Vagina (tissue), 2 donors: ENCODE data around the gene NDUFA5. TPM values are rescaled to one million over a fixed set of nuclear protein-coding genes. Genes with fewer than 3 reads are reported as not detected.
A peak's percentile ranks its signal among the peaks of the same experiment; 100 is the strongest.
"Not testable (repeated sequence)": the region's sequence is repeated elsewhere in the genome, so short reads cannot be mapped to it uniquely, and the experiment has no call there.

Experiments
- DNase-seq, 2 donors: peaks; one replicate each; pipeline ENCODE4 v3.0.0-alpha.2; 2017; ENCODE audit errors: extremely low spot score in 2 of 2
- H3K27ac ChIP-seq: fragments of 200-600 bp; sonication (generic); one replicate; pipeline ENCODE4 v1.5.1; 2019
- H3K27me3 ChIP-seq: fragments of 200-600 bp; sonication (generic); one replicate; pipeline ENCODE4 v1.5.1; 2019
- H3K36me3 ChIP-seq, 2 donors: fragments of 200-600 bp; sonication (generic); one replicate each; pipeline ENCODE4 v1.5.1; 2017 to 2019
- H3K4me1 ChIP-seq: fragments of 200-600 bp; sonication (generic); one replicate; pipeline ENCODE4 v1.5.1; 2019
- H3K4me3 ChIP-seq, 2 donors: fragments of 200-600 bp; sonication (generic); 1 replicate in 1 of 2; 2 replicates in 1 of 2; pipeline ENCODE4 v1.5.1; 2016 to 2019
- H3K9me3 ChIP-seq: fragments of 200-600 bp; sonication (generic); one replicate; pipeline ENCODE4 v1.5.1; 2019
- POLR2A ChIP-seq, 2 donors: fragments of 450-650 bp; IDR thresholded peaks; one replicate each; pipeline ENCODE4 v1.6.1; 2017; ENCODE audit warnings: antibody characterized with exemption in 2 of 2, mild to moderate bottlenecking in 2 of 2, moderate library complexity in 2 of 2
- POLR2AphosphoS5 ChIP-seq, 2 donors: sonication (generic); formaldehyde crosslinking; IDR thresholded peaks; one replicate each; pipeline ENCODE4 v1.9.0; 2017; ENCODE audit warnings: antibody characterized with exemption in 2 of 2, mild to moderate bottlenecking in 2 of 2, low read depth in 1 of 2; ENCODE audit not compliant: insufficient read depth in 1 of 2
- intact Hi-C: fragments of 100-400 bp; cut with DNase I; formaldehyde crosslinking; loops from one replicate; pipeline ENCODE4 v1.15.1; 2023
- total RNA-seq: library from RNA; depleted of rRNA; stranded (reverse); fragments of >200 nt; gene quantifications from one replicate; pipeline ENCODE4 v1.2.3, GENCODE V29; 2016
- TF ChIP-seq, protein P1 (sequence below), 3 experiments: fragments of 450-650 bp in 2 of 3; fragments of 200-600 bp in 1 of 3; sonication (generic) in 1 of 3; IDR thresholded peaks; one replicate each; pipeline ENCODE4 v1.5.1; 2017 to 2019; ENCODE audit warnings: antibody characterized with exemption in 3 of 3, mild to moderate bottlenecking in 2 of 3, moderate library complexity in 2 of 3

The NDUFA5 gene
- total RNA-seq, 1 donor from 2014 or later, result 25.8 TPM

DNA sequence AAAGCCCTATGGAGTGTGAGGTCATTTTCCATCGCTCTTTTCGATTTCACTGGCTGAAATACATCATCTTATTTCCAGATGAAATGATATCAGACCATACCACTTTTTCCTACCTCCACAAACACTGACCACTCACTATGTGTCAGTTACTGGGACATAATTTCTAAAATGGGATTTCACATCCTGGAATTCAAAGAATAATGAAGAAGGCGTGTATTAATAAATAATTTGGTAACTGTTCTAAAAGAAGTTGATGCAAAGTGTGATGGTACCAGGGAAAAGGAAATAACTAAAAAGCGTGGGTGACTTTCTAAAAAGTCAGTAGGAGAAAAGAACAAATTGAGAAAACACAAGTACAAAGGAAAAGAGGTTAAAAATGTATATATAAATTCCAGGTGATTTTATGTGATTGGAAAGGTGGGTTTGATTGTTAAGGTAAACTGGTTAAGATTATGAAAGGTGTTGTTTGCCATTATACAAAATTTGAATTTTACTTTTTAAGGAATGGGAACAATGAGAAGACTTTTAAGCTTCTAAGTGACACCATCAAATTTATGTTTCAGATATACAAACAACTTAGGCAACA, 764 bp upstream of the NDUFA5 start:
- intact Hi-C loops, result no loop called here

DNA sequence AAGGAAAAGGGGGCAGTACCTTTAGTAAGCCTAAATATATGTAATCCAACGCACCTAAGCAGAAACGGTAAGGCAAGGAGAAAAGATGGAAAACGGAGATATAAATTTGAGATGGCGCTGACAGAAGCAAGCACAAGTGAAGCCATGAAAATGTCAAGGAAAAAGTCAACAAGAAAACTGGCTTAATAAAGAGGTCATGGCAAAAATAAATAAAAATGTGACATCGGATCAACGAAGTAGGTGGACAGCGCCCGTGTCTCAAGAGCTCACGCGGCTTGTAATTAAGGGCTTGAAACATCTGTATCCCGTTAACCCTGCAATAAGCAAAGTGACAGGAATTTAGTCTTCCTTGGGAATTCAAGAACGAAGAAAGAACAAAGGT, 611 bp downstream of the NDUFA5 start:
- Histone ChIP-seq H3K27ac (peak overlapping the region; percentile 76), H3K4me1 (peaks cover 26% of the 10 kb centered on the region), H3K27me3 (no peaks in the 10 kb centered on the region), H3K9me3 (no peaks in the 10 kb centered on the region), H3K36me3 (peaks cover 0 to 13% of the 10 kb centered on the region in 2 donors), H3K4me3 (peak overlapping the region; percentile 84 to 95)
- TF ChIP-seq POLR2AphosphoS5 (IDR thresholded peaks at IDR 0.05; ENCODE audit: insufficient read depth in 1 of 2, low read depth in 1 of 2) (no peak), POLR2A (IDR thresholded peaks at IDR 0.05) (no peak)
- TF ChIP-seq, protein P1, sequence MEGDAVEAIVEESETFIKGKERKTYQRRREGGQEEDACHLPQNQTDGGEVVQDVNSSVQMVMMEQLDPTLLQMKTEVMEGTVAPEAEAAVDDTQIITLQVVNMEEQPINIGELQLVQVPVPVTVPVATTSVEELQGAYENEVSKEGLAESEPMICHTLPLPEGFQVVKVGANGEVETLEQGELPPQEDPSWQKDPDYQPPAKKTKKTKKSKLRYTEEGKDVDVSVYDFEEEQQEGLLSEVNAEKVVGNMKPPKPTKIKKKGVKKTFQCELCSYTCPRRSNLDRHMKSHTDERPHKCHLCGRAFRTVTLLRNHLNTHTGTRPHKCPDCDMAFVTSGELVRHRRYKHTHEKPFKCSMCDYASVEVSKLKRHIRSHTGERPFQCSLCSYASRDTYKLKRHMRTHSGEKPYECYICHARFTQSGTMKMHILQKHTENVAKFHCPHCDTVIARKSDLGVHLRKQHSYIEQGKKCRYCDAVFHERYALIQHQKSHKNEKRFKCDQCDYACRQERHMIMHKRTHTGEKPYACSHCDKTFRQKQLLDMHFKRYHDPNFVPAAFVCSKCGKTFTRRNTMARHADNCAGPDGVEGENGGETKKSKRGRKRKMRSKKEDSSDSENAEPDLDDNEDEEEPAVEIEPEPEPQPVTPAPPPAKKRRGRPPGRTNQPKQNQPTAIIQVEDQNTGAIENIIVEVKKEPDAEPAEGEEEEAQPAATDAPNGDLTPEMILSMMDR (IDR thresholded peaks at IDR 0.05), result no peak
- DNase-seq, result no peak
- intact Hi-C loops, result no loop called here

More for the DNA sequence above, 764 bp upstream of the NDUFA5 start:
- H3K36me3 ChIP-seq, result peaks cover 0 to 2% of the 10 kb centered on the region in 2 donors
- H3K27me3 ChIP-seq, result no peaks in the 10 kb centered on the region
- H3K9me3 ChIP-seq, result no peaks in the 10 kb centered on the region
- peak overlapping the region; percentile 76 for H3K27ac ChIP-seq
- peak overlapping the region; percentile 84 to 95 for H3K4me3 ChIP-seq
- TF ChIP-seq POLR2AphosphoS5 (IDR thresholded peaks at IDR 0.05; ENCODE audit: insufficient read depth in 1 of 2, low read depth in 1 of 2) (no peak), POLR2A (IDR thresholded peaks at IDR 0.05) (no peak)
- TF ChIP-seq, protein P1 (IDR thresholded peaks at IDR 0.05), result no peak
- no peak for DNase-seq
- H3K4me1 ChIP-seq, result peaks cover 26% of the 10 kb centered on the region

DNA sequence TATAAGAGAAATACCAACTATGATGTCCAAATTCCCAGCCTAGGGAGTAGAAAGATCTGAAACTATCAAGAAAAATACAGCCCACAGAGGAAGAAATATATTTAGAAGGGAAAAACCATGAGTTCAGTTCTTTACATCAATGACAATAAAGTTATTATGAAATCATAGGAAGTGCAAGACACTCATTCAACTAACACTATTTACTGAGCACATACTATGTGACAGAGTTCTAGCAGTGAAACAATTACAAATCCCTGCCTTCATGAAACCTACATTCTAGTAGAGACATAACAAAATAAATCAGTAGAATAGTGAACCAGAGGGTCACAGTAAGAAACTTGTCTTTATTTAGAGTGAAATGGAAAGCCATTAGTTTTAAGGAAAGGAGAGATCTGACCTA, 2.1 kb downstream of the NDUFA5 start:
- peaks cover 0 to 13% of the 10 kb centered on the region in 2 donors for H3K36me3 ChIP-seq
- no peak overlapping the region for H3K4me3 ChIP-seq
- peaks cover 26% of the 10 kb centered on the region for H3K4me1 ChIP-seq
- TF ChIP-seq POLR2AphosphoS5 (IDR thresholded peaks at IDR 0.05; ENCODE audit: insufficient read depth in 1 of 2, low read depth in 1 of 2) (no peak), POLR2A (IDR thresholded peaks at IDR 0.05) (no peak)
- TF ChIP-seq, protein P1 (IDR thresholded peaks at IDR 0.05), result no peak
- H3K9me3 ChIP-seq, result no peaks in the 10 kb centered on the region
- H3K27me3 ChIP-seq, result no peaks in the 10 kb centered on the region
- intact Hi-C loops, result no loop called here
- no peak for DNase-seq
- H3K27ac ChIP-seq, result no peak overlapping the region

DNA sequence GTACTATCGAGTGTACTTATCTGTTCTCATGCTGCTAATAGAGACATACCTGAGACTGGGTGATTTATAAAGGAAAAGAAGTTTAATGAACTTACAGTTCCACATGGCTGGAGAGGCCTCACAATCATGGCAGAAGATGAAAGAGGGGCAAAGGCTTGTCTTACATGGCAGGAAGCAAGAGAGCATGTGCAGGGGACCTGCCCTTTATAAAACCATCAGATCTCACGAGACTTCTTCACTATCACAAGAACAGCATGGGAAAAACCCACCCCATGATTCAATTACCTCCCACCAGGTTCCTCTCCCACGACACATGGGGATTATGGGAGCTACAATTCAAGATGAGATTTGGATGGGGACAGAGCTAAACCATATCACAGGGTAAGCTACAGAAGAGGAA, 4.5 kb downstream of the NDUFA5 start:
- intact Hi-C loops, result no loop called here
- Histone ChIP-seq H3K9me3 (no peaks in the 10 kb centered on the region), H3K27ac (no peak overlapping the region), H3K4me1 (peaks cover 35% of the 10 kb centered on the region), H3K4me3 (no peak overlapping the region), H3K36me3 (peaks cover 0 to 29% of the 10 kb centered on the region in 2 donors), H3K27me3 (no peaks in the 10 kb centered on the region)
- DNase-seq, result no peak
- TF ChIP-seq, protein P1 (IDR thresholded peaks at IDR 0.05), result no peak
- TF ChIP-seq POLR2AphosphoS5 (IDR thresholded peaks at IDR 0.05; ENCODE audit: insufficient read depth in 1 of 2, low read depth in 1 of 2), result no peak
- TF ChIP-seq POLR2A (IDR thresholded peaks at IDR 0.05), result no peak

DNA sequence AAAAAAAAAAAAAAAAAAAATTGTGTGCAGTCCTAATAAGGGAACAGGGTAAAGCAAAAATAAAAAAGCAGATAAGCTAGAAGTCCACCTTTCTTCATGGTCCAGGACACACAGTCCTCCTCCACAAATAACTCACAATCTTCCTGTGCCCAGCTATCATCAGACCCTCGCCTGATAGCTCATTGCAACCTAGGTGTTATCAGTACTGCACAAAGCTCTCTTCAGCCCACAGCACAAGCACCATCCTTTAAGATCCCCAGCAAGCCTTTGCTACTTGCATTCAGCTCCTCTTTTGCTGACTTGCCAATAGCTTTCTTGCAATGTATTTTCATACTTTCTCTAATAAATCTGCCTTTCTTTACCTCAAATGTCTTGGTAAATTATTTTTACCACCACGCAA, 5.0 kb downstream of the NDUFA5 start:
- no peaks in the 10 kb centered on the region for H3K27me3 ChIP-seq
- no peaks in the 10 kb centered on the region for H3K9me3 ChIP-seq
- peaks cover 35% of the 10 kb centered on the region for H3K4me1 ChIP-seq

DNA sequence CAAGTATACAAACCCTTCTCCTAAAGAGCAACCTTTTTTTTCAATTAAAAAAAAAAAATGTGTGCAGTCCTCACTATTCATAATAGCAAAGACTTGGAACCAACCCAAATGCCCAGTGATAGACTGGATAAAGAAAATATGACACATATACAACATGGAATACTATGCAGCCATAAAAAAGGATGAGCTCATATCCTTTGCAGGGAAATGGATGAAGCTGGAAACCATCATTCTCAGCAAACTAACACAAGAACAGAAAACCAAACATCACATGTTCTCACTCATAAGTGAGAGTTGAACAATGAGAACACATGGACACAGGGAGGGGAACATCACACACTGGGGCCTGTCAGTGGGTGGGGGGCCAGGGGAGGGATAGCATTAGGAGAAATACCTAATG, 5.5 kb downstream of the NDUFA5 start:
- intact Hi-C loops, DNase-seq, H3K4me3 ChIP-seq, H3K27me3 ChIP-seq, H3K9me3 ChIP-seq, H3K27ac ChIP-seq: not testable (repeated sequence)
- H3K4me1 ChIP-seq, result peaks cover 35% of the 10 kb centered on the region
- peaks cover 0 to 29% of the 10 kb centered on the region in 2 donors for H3K36me3 ChIP-seq

More for the DNA sequence above, 5.0 kb downstream of the NDUFA5 start:
- Histone ChIP-seq H3K27ac (no peak overlapping the region), H3K4me3 (no peak overlapping the region), H3K36me3 (peaks cover 0 to 29% of the 10 kb centered on the region in 2 donors)
- no peak for DNase-seq
- intact Hi-C loops, result no loop called here
- TF ChIP-seq, protein P1 (IDR thresholded peaks at IDR 0.05), result no peak
- TF ChIP-seq POLR2A (IDR thresholded peaks at IDR 0.05), result no peak
- TF ChIP-seq POLR2AphosphoS5 (IDR thresholded peaks at IDR 0.05; ENCODE audit: insufficient read depth in 1 of 2, low read depth in 1 of 2), result no peak
